Neural progenitor cell (in vitro differentiated cells): ENCODE measurements around the gene MDN1.
"Not testable (repeated sequence)": the region's sequence is repeated elsewhere in the genome, so short reads cannot be mapped to it uniquely, and the experiment has no call there.

Source experiments
- CTCF ChIP-seq: fragments of 200-600 bp; sonication (generic); IDR thresholded peaks from 2 replicates; pipeline ENCODE4 v1.5.1; 2017; ENCODE audit warnings: antibody characterized with exemption, mild to moderate bottlenecking
- EZH2 ChIP-seq: fragments of 200-600 bp; sonication (generic); IDR thresholded peaks from 2 replicates; pipeline ENCODE4 v1.6.1; 2017; ENCODE audit warnings: antibody characterized with exemption, mild to moderate bottlenecking, moderate library complexity
- EZH2phosphoT487 ChIP-seq: fragments of 200-600 bp; sonication (generic); IDR thresholded peaks from 2 replicates; pipeline ENCODE4 v1.6.1; 2017; ENCODE audit warnings: antibody characterized with exemption

GRCh38 chr6:89731262-89731661 is 88.3 kb downstream of the MDN1 start:
- not testable (repeated sequence) for TF ChIP-seq CTCF, EZH2, EZH2phosphoT487
